B cell (primary cell): Measurements from ENCODE around the gene TBC1D14.

Experiments used
- EZH2 ChIP-seq: IDR thresholded peaks from 2 replicates; pipeline ENCODE4 v1.6.1; 2012; ENCODE audit warnings: borderline replicate concordance, low read depth, mild to moderate bottlenecking, moderate library complexity, low read length; ENCODE audit not compliant: insufficient read depth, poor library complexity, severe bottlenecking
- TF ChIP-seq, protein P1 (sequence below): fragments of 200-600 bp; IDR thresholded peaks from one replicate; pipeline ENCODE4 v1.8.0; 2022; ENCODE audit warnings: antibody characterized with exemption, mild to moderate bottlenecking

GRCh38 chr4:7026107-7026506 lies 116.5 kb downstream of the TBC1D14 start:
- TF ChIP-seq, protein P1, sequence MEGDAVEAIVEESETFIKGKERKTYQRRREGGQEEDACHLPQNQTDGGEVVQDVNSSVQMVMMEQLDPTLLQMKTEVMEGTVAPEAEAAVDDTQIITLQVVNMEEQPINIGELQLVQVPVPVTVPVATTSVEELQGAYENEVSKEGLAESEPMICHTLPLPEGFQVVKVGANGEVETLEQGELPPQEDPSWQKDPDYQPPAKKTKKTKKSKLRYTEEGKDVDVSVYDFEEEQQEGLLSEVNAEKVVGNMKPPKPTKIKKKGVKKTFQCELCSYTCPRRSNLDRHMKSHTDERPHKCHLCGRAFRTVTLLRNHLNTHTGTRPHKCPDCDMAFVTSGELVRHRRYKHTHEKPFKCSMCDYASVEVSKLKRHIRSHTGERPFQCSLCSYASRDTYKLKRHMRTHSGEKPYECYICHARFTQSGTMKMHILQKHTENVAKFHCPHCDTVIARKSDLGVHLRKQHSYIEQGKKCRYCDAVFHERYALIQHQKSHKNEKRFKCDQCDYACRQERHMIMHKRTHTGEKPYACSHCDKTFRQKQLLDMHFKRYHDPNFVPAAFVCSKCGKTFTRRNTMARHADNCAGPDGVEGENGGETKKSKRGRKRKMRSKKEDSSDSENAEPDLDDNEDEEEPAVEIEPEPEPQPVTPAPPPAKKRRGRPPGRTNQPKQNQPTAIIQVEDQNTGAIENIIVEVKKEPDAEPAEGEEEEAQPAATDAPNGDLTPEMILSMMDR: no peak
- TF ChIP-seq EZH2: no peak
